ENCODE results near the gene SLC2A9.

Gene SLC2A9

GRCh38 chr4:9962611-9963314 lies 58.5 kb downstream of the SLC2A9 start:
- DNase-seq (ENCODE audit: low spot score) = no peak

DNA sequence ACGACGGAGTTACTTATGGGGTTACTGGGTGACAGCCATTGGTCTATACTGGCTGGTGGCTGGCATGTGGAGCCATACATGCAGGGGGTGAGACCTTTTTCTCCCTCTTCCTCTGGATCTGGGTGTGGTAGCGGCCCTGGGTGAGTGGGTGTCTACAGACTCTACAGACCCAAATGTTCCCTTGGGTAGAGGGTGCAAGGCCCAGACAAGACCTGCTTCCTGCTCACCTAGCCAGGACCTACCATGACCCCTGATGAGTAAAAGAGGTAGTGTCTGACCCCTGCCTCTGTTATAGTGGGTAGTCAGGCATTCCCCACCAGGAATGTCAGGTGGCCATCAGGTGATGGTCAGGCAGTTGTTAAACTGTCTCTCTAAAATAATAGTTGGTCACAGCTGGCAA lies 66.8 kb downstream of the SLC2A9 start:
- DNase-seq (ENCODE audit: low spot score) = no peak

DNA sequence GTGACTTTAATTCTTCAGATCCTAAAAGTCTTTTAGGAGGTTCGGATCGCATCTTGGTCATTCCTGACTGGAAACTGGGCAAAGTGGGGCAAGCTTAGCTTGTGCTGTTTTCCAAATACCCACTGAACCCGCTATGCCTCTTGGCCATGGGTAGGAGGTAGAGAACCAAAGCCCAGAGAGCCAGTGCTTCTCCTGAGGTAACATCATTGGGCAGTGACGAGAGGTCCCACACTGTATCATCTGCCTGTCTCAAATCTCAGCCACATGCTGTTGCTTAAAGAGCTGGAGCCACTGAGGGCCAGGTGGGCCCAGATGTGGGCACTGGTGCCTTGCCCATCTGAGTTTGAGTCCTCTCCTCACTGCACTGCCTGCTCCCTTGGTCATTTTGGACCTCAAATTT lies 68.2 kb downstream of the SLC2A9 start:
- no peak for DNase-seq (ENCODE audit: low spot score)

DNA sequence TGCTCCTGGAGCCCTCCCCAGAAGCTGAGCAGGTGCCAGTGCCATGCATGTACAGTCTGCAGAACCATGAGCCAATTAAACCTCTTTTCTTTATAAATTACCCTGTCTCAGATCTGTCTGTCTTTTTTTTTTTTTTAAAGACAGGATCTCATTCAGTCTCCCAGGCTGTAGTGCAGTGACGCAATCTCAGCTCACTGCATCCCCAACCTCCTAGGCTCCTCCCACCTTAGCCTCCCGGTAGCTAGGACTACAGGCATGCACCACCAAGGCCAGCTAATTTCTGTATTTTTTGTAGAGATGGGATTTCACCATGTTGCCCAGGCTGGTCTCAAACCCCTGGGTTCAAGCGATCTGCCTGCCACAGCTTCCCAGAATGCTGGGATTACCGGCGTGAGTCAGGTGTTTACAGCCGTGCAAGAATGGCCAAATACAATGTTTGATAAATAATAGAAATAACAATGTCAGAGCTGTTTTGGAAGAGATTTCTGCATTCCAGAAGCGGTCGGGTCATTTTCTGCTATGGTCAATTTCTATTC lies 68.8 kb downstream of the SLC2A9 start:
- DNase-seq (ENCODE audit: low spot score) = no peak

DNA sequence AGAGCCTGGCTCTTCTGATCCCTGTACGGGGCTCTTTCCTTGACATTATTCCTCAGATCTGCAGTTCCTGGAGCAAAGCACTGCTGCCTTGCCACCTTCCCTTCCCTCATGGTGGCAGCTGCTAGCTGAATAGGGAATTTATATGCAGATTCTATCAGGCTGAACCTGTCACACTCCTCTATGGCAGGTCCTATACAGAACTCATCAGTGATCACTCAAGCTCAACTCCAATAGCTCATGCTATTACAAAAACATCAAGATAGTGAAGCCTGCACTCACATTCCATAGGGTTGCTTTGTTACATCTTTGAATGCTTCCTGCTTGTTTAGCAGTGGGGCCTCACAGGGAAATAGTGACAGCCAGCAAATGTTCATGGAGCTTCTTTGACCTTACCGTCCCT lies 71.7 kb downstream of the SLC2A9 start:
- DNase-seq (ENCODE audit: low spot score) = no peak

DNA sequence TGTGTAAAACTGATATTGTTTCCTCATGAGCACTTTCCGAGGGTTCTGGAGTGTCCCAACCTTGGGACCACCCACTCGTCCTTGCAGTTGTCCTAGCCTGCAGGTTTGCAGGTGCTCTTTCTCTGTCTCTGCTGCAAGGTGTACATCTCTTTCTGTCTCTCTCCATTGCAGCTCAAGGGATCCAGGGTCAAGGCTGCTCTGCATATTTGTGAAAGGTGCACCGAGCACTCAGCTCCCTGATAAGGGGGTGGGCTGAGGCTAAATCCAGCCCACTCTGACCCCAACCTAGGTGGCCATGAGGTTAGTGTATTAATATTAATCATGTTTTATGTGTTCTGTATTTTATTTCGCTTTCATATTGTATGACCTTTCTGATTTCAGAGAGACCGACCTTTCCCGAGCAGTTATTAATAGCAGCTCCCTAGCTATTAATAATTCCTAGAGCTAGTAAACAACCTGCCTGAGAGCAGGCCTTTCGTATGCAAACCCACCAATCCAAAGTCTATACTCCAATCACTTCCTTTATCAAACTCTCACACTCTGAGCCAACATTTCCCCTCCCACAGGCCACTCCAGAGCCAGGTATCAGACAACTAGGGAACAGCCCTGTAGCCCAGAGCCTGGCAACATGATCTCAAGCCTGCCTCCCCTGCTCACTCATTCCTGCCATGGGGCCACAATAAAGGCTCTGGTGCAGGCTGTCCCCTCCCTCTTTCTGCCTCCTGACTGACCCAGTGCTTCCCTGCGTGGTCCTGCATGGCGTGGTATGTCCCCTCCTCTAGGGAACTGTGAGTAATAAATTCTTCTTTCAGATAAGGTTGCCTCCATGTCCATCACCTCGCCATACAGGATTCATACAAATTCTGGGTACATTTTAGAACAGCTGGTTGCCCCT lies 73.9 kb downstream of the SLC2A9 start:
- no peak for DNase-seq (ENCODE audit: low spot score)

DNA sequence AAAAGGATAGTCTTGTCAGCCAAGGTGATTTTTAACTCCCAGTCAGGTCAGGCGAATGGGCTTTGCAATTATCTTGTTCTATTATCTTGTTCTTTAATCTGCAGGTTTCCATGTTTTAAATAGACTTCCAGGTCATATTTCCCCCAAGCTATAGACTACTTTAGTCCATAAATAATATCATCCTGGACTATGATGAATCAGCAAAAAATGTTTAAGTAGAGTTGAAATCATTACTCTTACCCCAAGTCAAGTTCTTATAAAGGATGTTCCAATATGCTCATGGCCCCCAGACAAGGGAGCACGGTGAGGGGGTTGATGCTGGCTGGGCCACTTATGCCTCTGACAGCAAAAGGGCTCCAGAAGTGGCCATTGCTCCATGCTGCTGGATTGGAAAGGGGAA lies 75.1 kb downstream of the SLC2A9 start:
- DNase-seq (ENCODE audit: low spot score) = no peak

DNA sequence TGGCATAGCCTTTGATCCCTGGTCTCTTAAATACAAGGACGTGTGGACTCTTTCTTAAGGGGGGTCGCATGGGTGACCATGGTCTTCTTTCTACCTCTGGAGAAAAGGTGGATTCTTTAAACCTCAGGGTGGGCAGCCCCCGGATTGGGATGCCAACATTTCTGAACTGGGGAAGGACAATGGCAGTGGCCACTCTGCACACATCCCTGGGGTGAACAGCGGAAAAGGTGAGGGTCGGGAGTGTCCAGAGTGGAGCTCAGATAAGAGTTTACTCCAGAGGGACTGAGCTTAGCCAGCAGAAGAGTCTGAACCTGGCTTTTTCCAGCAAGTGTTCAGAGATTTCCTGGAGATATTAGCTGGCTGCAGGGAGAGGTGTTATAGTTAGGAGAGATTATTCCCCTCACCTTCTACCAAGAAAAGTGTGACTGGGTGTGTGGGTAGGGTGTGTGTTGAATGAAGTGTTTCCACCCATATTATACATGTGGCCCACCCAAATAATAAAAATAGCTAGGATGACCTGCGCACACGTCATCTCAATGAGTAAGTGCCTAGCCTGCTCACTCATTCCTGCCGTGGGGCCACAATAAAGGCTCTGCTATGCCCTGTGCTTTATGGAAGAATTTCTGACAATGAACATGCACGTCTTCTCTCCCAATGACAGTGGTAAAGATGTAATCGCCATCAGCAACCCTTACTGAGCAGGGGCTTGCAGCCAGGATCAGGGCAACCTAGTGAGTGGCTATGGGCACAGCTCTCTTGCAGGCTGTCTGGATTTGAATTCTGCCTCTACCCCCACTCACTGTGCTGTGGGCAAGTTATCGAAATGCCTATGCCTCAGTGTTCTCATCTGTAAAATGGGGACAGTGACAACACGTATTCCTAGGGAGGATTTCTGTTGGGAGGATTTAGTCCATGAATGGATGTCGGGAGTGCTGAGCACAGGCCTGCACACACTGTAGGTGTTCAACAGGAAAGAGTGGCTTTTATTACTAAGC lies 76.6 kb downstream of the SLC2A9 start:
- no peak for DNase-seq (ENCODE audit: low spot score)

GRCh38 chr4:9943761-9944160 lies 77.5 kb downstream of the SLC2A9 start:
- no peak for DNase-seq (ENCODE audit: low spot score)

DNA sequence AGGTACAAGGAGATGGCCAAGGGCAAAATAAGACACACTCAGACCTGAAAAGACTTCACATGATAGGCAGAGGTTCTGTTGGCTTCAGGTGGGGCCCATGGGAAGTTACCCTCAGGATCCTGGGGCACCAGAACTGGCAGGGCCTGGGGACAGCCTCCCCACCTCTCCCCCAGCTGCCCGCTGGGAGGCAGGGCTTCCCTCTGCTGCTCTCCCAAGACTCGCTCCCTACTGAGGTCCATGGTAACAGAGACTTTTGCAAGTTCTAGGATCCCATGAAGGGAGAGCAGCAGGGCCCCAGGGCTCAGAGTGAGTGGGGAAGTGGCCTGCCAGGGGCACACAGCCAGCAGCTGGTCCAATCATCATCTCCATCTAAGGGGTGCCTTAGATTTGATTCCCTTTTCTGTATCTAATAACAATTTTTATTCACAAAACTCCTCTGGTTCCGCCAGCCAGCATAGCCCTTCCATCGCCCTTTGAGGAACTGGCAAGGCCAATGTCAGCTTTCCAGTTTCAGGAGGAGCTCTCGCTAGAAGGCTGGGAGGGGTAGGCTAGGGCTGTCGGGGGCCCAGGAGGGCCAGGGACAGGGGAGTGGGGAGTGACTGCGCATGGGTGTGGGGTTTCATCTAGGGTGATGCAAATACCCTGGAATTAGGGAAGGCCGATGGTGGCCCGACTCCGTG lies 78.2 kb downstream of the SLC2A9 start:
- DNase-seq (ENCODE audit: low spot score) = no peak

GRCh38 chr4:9942139-9942538 lies 79.2 kb downstream of the SLC2A9 start:
- no peak for DNase-seq (ENCODE audit: low spot score)

DNA sequence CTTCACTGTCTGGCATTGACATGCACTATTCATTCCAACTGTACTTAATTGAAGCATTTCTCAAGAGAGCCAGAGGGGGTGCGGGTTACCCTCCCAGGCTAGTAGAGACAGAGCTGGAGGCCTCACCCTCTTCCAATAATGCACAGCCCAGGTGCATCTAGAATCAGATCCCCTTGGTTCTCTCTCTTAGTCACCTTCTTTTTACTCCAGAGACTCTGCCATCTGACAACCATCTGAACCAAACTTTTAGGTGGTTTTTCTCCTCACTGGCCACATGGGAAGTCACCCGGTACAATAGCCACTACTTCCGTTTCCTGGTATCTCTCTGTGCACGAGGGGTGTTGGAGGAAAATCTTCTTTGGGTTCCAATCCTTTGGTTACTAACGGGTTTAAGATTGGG lies 81.3 kb downstream of the SLC2A9 start:
- DNase-seq (ENCODE audit: low spot score) = no peak

DNA sequence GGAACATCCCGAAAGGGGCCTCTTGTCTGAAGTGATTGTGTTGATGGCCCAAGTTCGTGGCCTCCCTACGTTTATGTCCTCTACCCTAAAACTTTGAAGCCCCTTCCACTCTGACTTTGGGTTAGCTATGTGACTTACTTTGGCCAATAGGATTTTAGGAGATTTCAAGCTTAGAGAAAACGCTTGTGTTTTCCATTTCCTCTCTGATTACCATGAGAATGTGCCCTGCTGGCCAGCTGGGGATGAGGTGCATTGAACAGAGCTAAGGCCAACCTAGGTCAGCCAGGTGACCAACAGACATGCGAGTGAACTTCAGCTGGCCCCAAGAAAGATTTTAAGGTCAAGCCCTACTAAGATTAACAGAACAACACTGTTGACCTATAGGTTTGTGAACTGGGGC lies 82.4 kb downstream of the SLC2A9 start:
- no peak for DNase-seq (ENCODE audit: low spot score)

GRCh38 chr4:9937078-9937477 lies 84.2 kb downstream of the SLC2A9 start:
- DNase-seq (ENCODE audit: low spot score) = no peak

- no peak for DNase-seq (ENCODE audit: low spot score)
These were observed 85.1 kb downstream of the SLC2A9 start for GRCh38 chr4:9936129-9936644.

- no peak for DNase-seq (ENCODE audit: low spot score)
These were observed 87.3 kb downstream of the SLC2A9 start for GRCh38 chr4:9933956-9934355.

- no peak for DNase-seq (ENCODE audit: low spot score)
These were observed 88.1 kb downstream of the SLC2A9 start for GRCh38 chr4:9933184-9933583.

- no peak for DNase-seq (ENCODE audit: low spot score)
These were observed 88.5 kb downstream of the SLC2A9 start for GRCh38 chr4:9932771-9933170.

GRCh38 chr4:9931146-9931545 lies 90.2 kb downstream of the SLC2A9 start:
- no peak for DNase-seq (ENCODE audit: low spot score)

GRCh38 chr4:9929111-9929510 lies 92.2 kb downstream of the SLC2A9 start:
- DNase-seq (ENCODE audit: low spot score) = no peak

DNA sequence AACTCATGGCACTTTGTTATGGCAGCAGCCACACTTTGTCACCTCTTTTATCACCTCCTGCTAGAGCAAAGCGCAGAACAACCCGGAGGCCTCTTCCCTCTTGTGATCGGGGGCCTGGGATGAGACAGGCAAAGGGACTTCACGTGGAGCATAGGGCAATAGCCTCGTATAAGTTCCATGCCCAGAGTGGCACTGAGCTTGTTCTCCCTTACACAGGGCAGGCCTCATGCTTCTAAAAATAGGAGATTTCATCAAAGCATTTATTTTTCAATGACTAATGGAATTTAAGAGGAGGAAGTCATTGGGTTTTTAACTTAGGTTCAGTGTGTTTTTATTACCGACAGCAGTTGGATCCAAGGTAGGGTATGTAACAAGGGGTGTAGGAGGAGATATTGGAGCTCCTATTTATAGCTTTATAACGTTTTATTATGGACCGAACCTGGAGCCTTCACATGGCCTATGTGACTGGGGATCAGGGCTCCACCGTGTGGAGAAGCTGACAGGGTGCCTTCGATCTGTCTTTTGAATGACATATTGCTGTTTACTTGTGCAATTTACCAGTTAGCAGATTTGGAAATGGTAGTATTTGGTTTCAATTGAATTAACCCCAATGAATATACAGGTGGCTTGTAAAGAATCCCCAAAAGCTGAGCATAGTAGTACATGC lies 93.8 kb downstream of the SLC2A9 start:
- no peak for DNase-seq (ENCODE audit: low spot score)

Data from HuH-7.5 (cell line).